Tibial artery (tissue), 4 donors: ENCODE measurements around the gene NCAPD2.

Source experiments
- DNase-seq, 2 donors: peaks; one replicate each; pipeline ENCODE4 v3.0.0-alpha.2; 2019
- H3K27ac ChIP-seq, 2 donors: fragments of 200-600 bp; sonication (generic) in 1 of 2; 1 replicate in 1 of 2; 2 replicates in 1 of 2; pipeline ENCODE4 v1.5.1; 2018 to 2019; ENCODE audit warnings: mild to moderate bottlenecking in 1 of 2
- H3K27me3 ChIP-seq, 2 donors: fragments of 200-600 bp; sonication (generic) in 1 of 2; one replicate each; pipeline versions ENCODE4 v1.5.1 to v1.6.0; 2016 to 2019
- H3K36me3 ChIP-seq, 3 donors: fragments of 200-600 bp; sonication (generic) in 2 of 3; one replicate each; pipeline ENCODE4 v1.5.1; 2016 to 2019; ENCODE audit warnings: mild to moderate bottlenecking in 2 of 3
- H3K4me1 ChIP-seq, 4 donors: fragments of 200-600 bp; sonication (generic) in 2 of 4; 1 replicate in 3 of 4; 2 replicates in 1 of 4; pipeline ENCODE4 v1.5.1; 2016 to 2019
- H3K4me3 ChIP-seq, 2 donors: fragments of 200-600 bp; sonication (generic) in 1 of 2; 1 replicate in 1 of 2; 2 replicates in 1 of 2; pipeline ENCODE4 v1.5.1; 2018 to 2019; ENCODE audit warnings: mild to moderate bottlenecking in 2 of 2
- H3K9me3 ChIP-seq, 3 donors: fragments of 200-600 bp; sonication (generic) in 1 of 3; one replicate each; pipeline ENCODE4 v1.5.1; 2016 to 2019
- intact Hi-C: fragments of 100-400 bp; cut with DNase I; formaldehyde crosslinking; loops from one replicate; pipeline ENCODE4 v1.15.0; 2023; ENCODE audit warnings: low total_unique reads
- TF ChIP-seq, protein P1 (sequence below), 2 experiments: fragments of 200-600 bp in 1 of 2; fragments of 450-650 bp in 1 of 2; IDR thresholded peaks; one replicate each; pipeline ENCODE4 v1.5.1; 2017 to 2019; ENCODE audit warnings: antibody characterized with exemption in 2 of 2, mild to moderate bottlenecking in 1 of 2, moderate library complexity in 1 of 2

NCAPD2 gene

DNA sequence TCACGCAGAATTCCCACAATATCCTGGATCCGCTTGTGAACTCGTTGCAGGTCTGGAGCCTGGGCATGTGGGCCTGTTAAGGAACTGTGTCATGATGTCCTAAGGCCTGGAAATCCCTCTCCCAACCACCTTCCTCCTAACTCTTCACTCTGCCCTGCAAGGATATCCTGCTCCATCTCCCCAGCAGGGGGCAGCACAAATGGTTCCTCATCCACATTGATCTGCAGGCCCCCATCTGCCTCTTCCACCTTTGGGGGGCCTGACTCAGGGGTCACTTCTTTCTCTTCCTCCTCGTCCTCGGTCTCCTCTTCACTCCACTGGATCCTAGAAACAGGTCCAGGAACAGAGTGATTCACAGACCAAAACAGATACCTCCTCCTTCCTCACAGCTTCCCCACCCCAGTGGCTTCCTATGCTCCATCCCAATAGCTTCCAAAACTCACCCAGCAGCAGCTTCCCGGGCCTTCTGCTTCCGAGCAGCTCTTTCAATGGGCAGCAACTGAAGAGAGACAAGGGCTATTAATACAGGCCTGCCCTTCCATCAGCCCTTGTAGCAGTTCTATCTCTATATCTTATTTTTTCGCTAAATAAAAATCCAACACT is 69.6 kb downstream of the NCAPD2 start:
- TF ChIP-seq, protein P1, sequence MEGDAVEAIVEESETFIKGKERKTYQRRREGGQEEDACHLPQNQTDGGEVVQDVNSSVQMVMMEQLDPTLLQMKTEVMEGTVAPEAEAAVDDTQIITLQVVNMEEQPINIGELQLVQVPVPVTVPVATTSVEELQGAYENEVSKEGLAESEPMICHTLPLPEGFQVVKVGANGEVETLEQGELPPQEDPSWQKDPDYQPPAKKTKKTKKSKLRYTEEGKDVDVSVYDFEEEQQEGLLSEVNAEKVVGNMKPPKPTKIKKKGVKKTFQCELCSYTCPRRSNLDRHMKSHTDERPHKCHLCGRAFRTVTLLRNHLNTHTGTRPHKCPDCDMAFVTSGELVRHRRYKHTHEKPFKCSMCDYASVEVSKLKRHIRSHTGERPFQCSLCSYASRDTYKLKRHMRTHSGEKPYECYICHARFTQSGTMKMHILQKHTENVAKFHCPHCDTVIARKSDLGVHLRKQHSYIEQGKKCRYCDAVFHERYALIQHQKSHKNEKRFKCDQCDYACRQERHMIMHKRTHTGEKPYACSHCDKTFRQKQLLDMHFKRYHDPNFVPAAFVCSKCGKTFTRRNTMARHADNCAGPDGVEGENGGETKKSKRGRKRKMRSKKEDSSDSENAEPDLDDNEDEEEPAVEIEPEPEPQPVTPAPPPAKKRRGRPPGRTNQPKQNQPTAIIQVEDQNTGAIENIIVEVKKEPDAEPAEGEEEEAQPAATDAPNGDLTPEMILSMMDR (IDR thresholded peaks at IDR 0.05) = peak; percentile 45 to 66
- H3K4me3 ChIP-seq = no peak overlapping the region
- intact Hi-C loops = no loop called here
- H3K9me3 ChIP-seq = no peaks in the 10 kb centered on the region
- H3K27ac ChIP-seq = no peak overlapping the region
- peaks cover 0 to 13% (median 9%) of the 10 kb centered on the region in 4 donors for H3K4me1 ChIP-seq
- no peaks in the 10 kb centered on the region for H3K27me3 ChIP-seq
- DNase-seq = peak in 1 of 2 donors; percentile 48
- H3K36me3 ChIP-seq = peaks cover 23 to 81% (median 63%) of the 10 kb centered on the region in 3 donors

DNA sequence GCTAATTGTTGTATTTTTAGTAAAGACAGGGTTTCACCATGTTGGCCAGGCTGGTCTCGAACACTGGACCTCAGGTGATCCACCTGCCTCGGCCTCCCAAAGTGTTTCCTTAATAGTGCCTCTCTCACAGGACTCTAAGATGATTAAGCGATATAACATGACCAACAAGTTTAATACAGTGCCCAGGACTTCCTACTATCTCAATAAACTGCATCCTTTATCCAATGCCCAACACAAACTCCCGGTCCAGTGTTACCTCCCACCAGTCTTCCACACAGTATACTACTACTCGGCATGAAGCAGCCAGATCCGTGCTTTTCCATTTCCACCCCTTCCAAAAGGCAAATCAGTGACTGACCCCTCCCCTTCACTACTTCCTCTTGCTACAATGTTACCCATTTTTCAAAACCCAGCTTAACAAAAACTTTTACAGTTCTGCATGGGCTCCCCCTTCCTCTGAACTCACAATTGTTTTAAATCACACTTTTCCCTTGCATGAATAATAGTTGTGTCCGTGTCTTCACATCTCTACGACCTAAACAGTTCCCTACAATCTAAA is 73.3 kb downstream of the NCAPD2 start:
- no peak overlapping the region for H3K27ac ChIP-seq
- intact Hi-C loops = no loop called here
- TF ChIP-seq, protein P1 (IDR thresholded peaks at IDR 0.05) = no peak
- no peaks in the 10 kb centered on the region for H3K27me3 ChIP-seq
- H3K36me3 ChIP-seq = peaks cover 28 to 75% (median 55%) of the 10 kb centered on the region in 3 donors
- DNase-seq = no peak
- peak overlapping the region; percentile 59 to 73 for H3K4me3 ChIP-seq
- no peaks in the 10 kb centered on the region for H3K9me3 ChIP-seq
- peaks cover 0 to 17% (median 13%) of the 10 kb centered on the region in 4 donors for H3K4me1 ChIP-seq

DNA sequence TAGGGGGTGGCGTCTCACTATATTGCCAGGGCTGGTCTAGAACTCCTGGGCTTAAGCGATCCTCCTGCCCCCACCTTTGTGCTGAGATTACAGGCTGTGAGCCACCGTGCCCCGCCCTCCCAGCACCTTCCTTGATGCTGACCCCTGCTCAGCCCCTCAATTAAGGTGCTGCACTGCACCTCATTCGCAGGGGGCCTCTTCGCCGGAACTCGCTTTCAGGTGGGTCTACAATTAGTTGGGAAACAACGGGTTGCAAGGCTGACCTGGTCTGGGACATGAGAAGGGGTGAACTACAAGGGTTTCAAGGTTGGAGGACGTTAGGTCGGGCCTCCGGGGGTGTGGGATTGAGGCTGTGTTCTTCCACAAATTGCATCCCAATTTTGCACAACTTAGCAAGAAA is 75.4 kb downstream of the NCAPD2 start:
- intact Hi-C loops = no loop called here
- TF ChIP-seq, protein P1 (IDR thresholded peaks at IDR 0.05) = no peak
- Histone ChIP-seq H3K27me3 (no peaks in the 10 kb centered on the region), H3K27ac (peak overlapping the region; percentile 86 to 90), H3K9me3 (no peaks in the 10 kb centered on the region), H3K4me1 (peaks cover 0 to 17% (median 13%) of the 10 kb centered on the region in 4 donors), H3K36me3 (peaks cover 44 to 75% (median 59%) of the 10 kb centered on the region in 3 donors), H3K4me3 (no peak overlapping the region)
- DNase-seq = no peak

DNA sequence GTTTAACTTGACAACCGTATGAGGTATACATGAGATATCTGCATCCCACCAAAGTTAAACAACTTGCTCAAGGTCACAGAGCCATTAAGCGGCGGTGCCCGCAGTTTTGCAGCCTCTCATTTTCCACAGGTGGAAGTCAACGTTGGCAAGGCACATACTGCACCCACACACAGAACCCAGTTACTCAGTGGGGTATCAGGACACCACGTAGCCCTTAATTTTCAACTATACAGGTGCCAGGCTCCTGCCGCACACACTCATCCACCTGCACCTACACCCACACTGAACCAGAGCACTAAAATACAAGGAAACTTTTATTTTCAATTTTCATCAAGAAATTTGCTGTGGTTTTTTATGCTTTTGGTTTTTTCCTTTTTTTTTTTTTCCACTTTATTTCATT is 75.9 kb downstream of the NCAPD2 start:
- Histone ChIP-seq H3K27ac (no peak overlapping the region), H3K4me1 (peaks cover 0 to 17% (median 13%) of the 10 kb centered on the region in 4 donors), H3K36me3 (peaks cover 49 to 77% (median 64%) of the 10 kb centered on the region in 3 donors), H3K27me3 (no peaks in the 10 kb centered on the region), H3K9me3 (no peaks in the 10 kb centered on the region), H3K4me3 (no peak overlapping the region)
- TF ChIP-seq, protein P1 (IDR thresholded peaks at IDR 0.05) = no peak
- intact Hi-C loops = no loop called here
- DNase-seq = no peak

DNA sequence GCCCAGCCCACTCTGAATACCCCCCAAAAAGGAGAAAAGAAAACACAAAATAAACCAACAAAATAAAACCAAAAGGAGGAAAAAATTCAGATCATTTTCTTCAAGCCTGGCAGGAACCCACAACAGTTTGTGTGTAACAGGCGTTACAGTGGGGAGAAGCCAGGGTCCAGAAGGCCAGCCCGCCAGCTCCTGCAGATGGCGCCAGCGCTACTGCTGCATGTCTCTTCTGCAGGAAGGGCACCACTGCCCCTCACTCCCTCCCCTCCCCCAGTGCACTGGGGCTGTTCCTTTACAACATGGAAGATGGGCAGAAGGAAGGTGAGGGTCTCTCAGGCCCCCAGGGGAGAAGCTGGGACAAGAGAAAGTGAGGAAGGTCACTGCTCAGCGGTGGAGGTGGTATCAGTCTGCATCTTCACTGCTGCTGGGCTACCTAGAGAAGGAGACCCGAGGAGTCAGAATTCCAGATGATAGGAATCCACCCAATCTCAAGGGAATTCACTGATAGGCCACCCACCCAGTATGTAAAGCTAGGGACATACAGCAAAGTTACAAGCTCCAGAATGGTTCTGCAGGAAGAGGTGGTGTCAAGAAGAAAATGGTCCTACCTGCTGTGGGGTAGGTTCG is 76.5 kb downstream of the NCAPD2 start:
- H3K27me3 ChIP-seq = no peaks in the 10 kb centered on the region
- peaks cover 55 to 77% (median 70%) of the 10 kb centered on the region in 3 donors for H3K36me3 ChIP-seq
- intact Hi-C loops = no loop called here
- peaks cover 0 to 17% (median 13%) of the 10 kb centered on the region in 4 donors for H3K4me1 ChIP-seq
- TF ChIP-seq, protein P1 (IDR thresholded peaks at IDR 0.05) = peak in 1 of 2 experiments; percentile 16
- H3K27ac ChIP-seq = no peak overlapping the region
- H3K4me3 ChIP-seq = no peak overlapping the region
- no peak for DNase-seq
- H3K9me3 ChIP-seq = no peaks in the 10 kb centered on the region
